ENCODE results near the gene LRRN4CL.
"Not testable (repeated sequence)": the region's sequence is repeated elsewhere in the genome, so short reads cannot be mapped to it uniquely, and the experiment has no call there.

The LRRN4CL gene

DNA sequence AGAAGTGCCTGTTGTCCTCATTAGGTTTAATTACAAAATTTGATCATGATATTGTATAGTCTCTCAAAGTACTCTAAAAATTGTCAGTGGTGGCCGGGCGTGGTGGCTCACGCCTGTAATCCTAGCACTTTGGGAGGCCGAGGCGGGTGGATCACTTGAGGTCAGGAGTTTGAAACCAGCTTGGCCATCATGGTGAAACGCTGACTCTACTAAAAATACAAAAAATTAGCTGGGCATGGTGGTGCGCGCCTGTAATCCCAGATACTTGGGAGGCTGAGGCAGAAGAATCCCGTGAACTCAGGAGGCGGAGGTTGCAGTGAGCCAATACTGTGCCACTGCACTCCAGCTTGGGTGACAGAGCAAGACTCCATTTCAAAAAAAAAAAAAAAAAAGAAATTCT is 13.9 kb downstream of the LRRN4CL start:
- not testable (repeated sequence) for DNase-seq

- DNase-seq: no peak
Observed at GRCh38 chr11:62673196-62673525, 16.2 kb downstream of the LRRN4CL start.

DNA sequence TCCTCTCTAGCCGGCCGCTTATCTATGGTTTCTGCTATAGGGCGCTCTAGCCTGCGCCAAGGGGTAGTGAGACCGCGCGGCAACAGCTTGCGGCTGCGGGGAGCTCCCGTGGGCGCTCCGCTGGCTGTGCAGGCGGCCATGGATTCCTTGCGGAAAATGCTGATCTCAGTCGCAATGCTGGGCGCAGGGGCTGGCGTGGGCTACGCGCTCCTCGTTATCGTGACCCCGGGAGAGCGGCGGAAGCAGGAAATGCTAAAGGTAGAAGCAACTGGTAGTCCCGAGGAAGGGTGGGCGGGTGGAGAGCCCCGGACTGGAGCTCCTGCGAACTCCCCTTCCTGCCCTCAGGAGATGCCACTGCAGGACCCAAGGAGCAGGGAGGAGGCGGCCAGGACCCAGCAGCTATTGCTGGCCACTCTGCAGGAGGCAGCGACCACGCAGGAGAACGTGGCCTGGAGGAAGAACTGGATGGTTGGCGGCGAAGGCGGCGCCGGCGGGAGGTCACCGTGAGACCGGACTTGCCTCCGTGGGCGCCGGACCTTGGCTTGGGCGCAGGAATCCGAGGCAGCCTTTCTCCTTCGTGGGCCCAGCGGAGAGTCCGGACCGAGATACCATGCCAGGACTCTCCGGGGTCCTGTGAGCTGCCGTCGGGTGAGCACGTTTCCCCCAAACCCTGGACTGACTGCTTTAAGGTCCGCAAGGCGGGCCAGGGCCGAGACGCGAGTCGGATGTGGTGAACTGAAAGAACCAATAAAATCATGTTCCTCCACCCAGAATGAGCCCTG is 17.5 kb downstream of the LRRN4CL start, which contains the start of the genes LBHD1 and UQCC3:
Gene LBHD1, minus strand, starts transcription at position 660 of the 782 bp plus-strand sequence. CDS start 2,236 bp downstream, outside the sequence.
Gene UQCC3, plus strand, starts transcription at position 66 of the 782 bp plus-strand sequence. Its CDS starts 73 bp downstream, at position 139.
- DNase-seq: peak; percentile 74 to 80

DNA sequence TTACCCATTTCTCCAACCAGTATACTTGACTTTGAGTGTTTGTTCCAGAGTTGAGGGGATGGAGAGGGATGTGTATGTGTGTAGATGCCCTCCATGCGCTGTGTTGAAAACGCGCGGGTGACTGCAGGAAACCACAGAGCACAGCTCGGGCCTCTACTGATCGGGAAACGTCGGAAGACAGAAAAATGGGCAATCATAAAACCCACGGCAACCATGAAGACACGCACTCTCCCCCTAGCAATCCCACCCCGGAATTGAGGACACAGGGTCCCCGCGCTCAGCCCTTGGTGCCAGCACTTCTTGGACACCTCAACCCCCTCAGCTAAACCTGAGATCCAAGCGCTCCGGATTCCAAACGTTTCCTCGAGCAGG is 18.1 kb downstream of the LRRN4CL start:
- DNase-seq: no peak

DNA sequence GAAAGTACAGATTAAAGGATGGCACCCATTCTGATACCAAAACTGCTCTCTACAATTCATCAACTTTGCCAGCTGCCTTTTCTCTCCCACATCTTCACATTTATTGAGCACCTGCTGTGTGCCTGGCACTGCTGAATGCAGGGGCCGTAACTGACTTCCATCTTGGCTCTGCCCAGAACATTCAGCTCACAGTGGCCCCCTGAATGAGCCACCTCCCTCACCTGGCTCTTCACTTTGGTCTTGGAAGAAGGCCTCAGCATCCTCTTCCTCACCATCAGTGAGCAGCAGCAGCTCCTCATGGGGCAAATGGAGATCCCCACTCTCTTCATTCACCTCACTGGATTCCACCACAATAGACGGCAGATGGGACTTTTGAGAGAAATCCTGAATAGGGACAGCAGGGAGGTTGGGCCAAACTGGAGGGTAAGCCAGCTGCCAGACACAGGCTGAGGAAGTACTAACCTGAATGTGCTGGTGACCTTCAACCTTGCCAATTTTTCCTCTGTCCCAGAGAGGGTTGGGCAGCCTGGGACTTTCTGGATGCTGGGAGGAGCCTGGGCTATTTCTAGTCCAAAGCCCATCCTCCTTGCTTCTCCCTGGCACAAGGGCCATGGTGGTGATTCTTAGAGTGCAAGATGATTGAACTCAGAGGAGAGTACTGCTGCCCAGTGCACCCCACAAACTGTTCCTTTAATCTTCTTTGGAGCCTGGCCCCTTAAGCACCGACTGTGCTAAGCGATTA is 19.7 kb downstream of the LRRN4CL start:
- DNase-seq: no peak

GRCh38 chr11:62667460-62667859 is 21.9 kb downstream of the LRRN4CL start:
- DNase-seq: no peak

DNA sequence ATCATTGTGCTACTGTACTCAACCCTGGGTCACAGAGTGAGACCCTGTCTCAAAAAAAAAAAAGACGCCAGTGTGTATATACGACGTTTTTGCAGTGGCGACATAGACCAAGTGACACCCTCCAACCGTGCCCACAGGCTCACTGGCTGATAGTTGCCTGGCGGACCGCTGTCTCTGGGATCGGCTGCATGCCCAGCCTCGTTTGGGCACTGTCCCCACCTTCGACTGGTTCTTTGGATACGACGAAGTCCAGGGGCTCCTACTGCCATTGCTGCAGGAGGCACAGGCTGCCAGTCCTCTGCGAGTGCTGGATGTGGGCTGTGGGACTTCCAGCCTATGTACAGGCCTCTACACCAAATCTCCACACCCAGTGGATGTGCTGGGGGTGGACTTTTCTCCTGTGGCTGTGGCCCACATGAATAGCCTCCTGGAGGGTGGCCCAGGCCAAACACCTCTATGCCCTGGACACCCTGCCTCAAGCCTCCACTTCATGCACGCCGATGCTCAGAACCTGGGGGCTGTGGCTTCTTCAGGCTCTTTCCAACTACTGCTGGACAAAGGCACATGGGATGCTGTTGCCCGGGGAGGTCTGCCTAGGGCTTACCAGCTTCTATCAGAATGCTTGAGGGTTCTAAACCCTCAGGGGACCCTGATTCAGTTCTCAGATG is 22.9 kb downstream of the LRRN4CL start:
- DNase-seq: no peak

- DNase-seq: no peak
Observed at GRCh38 chr11:62665599-62666258, 23.6 kb downstream of the LRRN4CL start.

DNA sequence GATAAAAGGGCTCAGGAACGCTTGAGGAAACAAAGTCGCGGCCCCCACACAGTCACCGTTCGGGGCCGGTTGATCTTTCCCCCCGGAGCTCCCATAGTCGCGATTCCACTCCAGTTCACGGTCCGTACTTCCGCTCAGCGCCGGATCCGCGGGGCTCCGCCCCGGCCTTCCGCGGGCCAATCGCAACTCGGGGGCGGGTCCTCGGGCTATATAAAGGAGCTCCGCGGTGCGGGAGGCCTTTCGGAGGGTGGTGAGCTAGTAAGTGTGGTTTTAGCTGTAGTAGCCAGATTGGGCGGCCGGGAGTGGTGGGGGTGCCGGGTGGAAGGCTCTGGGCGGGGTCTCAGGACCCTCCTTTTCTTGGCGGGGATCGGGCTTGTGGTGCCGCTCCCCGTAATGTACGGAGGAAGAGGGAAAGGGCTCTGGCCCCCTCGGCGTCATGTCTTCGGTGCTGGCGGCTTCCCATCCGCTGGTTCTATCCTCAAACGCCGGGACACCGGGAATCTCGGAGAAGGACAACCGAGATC is 24.2 kb downstream of the LRRN4CL start, which contains the start of the genes C11orf98 and CSKMT:
Gene C11orf98, minus strand, starts transcription at position 136 of the 524 bp plus-strand sequence. Its CDS starts 41 bp downstream, at position 95.
Gene CSKMT, plus strand, starts transcription at position 238 of the 524 bp plus-strand sequence. CDS start 568 bp downstream, outside the sequence.
- peak; percentile 95 to 97 for DNase-seq

DNA sequence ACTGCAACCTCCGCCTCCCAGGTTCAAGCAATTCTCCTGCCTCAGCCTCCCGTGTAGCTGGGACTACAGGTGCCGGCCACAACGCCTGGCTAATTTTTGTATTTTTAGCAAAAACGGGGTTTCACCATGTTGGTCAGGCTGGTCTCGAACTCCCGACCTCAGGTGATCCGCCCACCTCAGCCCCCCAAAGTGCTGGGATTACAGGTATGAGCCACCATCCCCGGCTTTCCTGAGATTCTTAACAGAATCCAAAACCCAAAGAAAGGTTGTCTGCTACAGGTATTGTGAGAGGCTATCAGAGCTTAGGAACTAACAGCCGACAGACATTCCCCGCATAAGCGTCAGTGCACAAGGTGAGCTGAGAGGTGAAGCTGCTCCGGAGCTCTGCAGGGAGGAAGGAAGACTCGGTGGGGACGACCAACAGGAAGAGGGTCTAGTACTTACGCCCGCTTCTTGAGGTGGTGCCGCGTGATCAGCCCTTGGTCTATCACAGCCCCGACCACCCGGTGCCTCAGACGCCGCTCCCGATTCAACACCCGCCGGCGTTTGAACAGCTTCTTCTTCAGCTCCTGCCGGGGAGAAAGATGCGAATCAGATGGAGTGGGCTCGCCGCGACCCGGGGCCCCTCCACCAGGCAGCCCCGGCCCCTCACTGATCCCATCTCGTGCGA is 24.8 kb downstream of the LRRN4CL start:
- DNase-seq: peak in 1 of 2 donors; percentile 48

DNA sequence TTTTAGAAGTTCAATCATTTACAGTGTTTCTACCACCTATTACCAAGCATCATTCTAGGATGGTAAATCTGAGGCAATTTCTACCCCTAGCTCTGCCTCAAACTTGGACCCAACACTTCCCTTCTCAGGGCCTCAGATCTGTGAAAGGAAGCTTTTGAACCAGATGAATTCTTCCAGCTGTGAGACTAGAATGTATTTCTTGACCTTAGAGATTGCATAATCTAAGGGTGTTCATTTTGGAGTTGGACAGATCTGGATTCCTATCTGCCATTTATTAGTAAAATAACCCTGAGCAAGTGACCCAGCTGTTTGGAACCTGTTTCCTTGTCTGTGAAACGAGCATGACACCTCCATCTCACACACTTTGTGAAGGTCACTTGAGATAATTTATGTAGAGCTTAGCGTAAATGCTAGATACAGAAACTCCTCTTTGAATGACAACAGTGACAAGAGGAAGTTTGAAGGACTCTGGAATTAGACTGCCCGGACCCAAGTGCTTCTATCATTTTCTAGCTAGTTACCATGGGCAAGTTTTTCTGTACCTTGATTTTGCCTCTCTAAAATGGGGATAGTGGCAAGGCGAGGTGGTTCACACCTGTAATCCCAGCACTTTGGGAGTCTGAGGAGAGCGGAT is 32.4 kb downstream of the LRRN4CL start:
- no peak for DNase-seq

DNA sequence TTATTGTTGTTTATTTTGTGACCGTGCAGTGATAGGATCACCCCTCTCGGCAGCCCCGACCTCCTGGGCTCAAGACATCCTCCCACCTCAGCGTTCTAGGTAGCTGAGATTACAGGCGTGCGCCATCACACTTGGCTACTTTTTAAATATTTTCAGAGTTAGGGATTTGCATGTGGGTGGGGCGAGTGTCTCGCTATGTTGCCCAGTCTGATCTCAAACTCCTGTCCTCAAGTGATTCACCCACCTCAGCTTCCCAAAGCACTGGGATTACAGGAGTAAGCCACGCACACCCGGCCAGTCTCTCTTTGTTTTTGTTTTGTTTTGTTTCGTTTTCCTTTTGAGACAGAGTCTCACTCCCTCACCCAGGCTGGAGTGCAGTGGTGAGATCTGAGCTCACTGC is 35.0 kb downstream of the LRRN4CL start:
- DNase-seq: no peak

GRCh38 chr11:62652161-62653006 is 36.9 kb downstream of the LRRN4CL start:
- no peak for DNase-seq

GRCh38 chr11:62650283-62650682 is 39.0 kb downstream of the LRRN4CL start:
- DNase-seq: not testable (repeated sequence)

DNA sequence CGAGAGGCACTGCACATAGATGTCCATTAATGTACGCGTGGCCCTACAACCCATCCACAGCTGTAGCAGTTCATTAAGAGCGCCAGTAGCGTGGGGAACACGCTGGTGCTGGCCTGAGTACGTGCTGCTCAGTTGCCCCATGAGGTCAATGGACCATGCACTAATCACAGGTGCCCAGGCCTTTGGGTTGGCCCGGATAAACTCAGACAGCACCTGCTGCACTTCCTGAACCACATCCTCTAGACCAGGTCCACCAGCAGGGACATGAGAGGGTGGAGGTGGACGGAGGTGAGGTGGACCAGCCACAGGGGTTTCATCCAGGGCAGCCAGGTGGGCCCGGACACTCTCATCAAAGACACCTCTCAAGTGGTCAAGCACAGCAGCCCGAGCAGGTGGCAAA is 39.8 kb downstream of the LRRN4CL start:
- DNase-seq: no peak

DNA sequence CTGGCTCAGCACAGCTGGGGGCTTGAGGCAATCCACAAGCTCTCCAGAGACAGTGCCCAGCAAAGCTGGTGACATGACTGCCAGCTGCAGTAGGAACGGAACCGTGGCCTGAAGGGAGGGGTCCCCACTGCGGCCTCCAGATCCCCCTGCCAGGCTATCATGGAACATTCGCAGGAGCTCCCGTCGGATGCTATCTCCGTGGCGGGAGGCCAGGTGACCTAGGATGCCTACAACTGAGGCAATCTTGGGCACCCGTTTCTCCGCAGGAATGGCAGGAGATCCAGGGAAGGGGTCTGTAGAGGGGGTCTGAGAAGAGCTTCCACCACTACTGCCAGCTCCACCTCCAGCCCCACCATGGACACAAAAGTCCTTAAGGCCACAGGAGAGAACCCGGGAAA is 40.4 kb downstream of the LRRN4CL start:
- DNase-seq: no peak

DNA sequence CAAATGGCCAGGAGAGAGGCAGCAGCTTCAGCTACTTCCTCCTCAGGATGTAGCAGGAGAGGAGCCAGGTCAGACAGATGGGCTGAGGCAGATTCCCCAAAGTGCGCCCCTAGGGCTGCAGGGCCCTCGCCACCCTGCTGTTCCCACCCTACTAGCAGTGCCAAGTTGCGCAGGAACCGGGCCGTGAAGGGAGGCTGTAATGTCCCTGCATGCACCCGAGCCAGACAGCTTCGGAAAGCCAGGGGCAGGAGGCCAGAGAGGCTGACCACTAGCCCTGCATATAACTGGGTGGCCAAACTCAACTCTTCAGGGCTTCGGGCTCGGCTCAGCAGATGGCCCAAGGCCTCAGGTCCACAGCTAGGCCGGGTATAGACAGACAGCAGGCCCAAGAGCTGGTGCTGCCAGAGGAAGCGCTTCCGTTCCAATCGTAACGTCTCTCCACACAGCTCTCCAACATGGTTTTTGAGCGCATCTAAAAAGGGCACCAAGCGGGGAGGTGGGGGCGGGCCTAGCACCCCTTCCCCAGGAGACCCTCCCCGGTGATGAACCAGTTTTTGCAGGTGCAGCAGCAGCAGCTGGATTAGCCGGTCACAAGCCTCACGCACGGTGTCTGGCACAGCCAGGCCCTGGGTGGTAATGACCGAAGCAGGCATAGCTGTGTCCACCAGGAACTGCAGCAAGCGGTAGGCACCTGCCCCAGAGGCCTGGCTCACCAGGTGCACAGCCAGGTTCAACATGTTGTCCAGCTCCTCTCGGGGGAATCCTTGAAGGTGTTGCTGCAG is 41.0 kb downstream of the LRRN4CL start:
- DNase-seq: no peak

DNA sequence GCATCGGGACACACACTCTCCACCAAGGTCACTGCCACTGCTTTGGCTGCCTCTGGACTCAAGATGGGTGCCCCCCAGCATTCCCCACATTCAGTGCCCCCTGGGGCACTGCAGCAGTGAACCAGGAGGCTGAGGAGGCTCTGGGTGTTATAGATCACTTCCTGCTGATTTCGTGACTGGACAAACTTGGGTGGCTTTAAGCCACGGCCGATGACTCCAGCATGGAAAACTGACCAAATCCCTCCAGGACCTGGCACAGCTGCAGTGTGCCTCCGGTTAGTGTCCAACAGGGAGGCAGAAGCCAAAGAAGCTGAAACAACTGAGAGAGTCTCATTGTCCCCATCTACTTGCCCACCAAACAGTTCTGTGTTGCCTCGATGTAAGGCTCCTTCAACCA is 41.7 kb downstream of the LRRN4CL start:
- no peak for DNase-seq

DNA sequence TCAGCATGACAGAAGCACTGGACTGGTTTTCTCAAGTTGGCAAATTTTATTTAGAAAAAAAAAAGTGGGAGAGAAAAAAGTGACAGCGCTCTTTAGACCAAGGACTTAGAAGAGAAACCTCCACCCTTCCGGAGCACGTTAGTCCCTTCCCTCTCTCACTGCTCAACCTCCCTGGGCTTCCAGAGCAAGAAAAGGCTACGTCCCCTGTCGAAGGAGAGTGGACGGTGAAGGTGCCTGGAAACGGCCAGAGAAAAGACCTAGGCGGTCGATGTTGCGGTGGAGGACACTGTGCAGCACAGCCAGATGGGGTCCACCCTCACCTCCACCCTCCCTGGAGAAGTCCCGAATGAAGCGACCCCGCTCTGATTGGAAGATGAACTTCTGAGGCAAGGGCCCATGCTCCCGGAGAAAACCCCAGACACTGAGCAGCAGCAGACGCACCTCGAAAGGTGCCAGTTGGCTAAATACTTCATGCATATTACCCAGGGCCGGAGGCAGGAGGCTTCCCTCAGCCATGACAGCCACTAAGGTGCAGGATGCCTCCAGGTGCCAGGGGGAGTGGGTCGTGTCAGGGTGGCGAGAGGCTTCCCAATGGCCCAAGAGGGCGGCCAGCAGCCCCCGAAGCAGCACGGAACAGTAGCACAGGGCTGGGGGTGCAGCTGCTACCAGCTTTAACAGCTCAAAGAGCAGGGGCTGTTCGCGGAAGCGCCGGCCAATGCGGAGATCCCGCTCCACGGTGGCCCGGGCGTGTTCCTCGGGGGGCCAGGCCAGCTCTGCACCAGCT is 42.3 kb downstream of the LRRN4CL start:
- no peak for DNase-seq

All from stimulated activated CD4-positive, alpha-beta T cell treated with anti-CD3 and anti-CD28 coated beads, Interleukin-2, amount 100 ng/mL, for 48 hours (primary cell).